HG03565 (cell line): ENCODE results near the gene CD1B.
"Not testable (repeated sequence)": the region's sequence is repeated elsewhere in the genome, so short reads cannot be mapped to it uniquely, and the experiment has no call there.

Experiments used
- ATAC-seq: cut with Tn5 transposase; IDR thresholded peaks from one replicate; pipeline ENCODE4 v1.9.1; 2021; ENCODE audit warnings: mild to moderate bottlenecking, moderate library complexity; ENCODE audit not compliant: unreplicated experiment

CD1B gene

GRCh38 chr1:158331481-158332150 is at the start of gene CD1B:
TSS of gene CD1B (minus strand) at chr1:158331531. CDS start at chr1:158331423, 108 bp downstream.
- no peak for ATAC-seq

GRCh38 chr1:158374860-158375259 is 43.5 kb upstream of the CD1B start:
- ATAC-seq, result no peak

GRCh38 chr1:158374101-158374500 is 42.8 kb upstream of the CD1B start:
- not testable (repeated sequence) for ATAC-seq

- ATAC-seq, result peak; percentile 96
Observed at GRCh38 chr1:158371188-158371953, 40.0 kb upstream of the CD1B start.

GRCh38 chr1:158366783-158367182 is 35.5 kb upstream of the CD1B start:
- no peak for ATAC-seq

- peak; percentile 48 for ATAC-seq
Observed at GRCh38 chr1:158362941-158363340, 31.6 kb upstream of the CD1B start.

- no peak for ATAC-seq
Observed at GRCh38 chr1:158362482-158362881, 31.2 kb upstream of the CD1B start.

- ATAC-seq, result no peak
Observed at GRCh38 chr1:158357441-158357840, 26.1 kb upstream of the CD1B start.

- no peak for ATAC-seq
Observed at GRCh38 chr1:158356616-158357015, 25.3 kb upstream of the CD1B start.

- no peak for ATAC-seq
Observed at GRCh38 chr1:158355773-158356285, 24.5 kb upstream of the CD1B start.

- ATAC-seq, result no peak
Observed at GRCh38 chr1:158354255-158354654, 22.9 kb upstream of the CD1B start.

- no peak for ATAC-seq
Observed at GRCh38 chr1:158353303-158354075, 22.2 kb upstream of the CD1B start, which contains the start of gene CD1E. TSS of gene CD1E (plus strand) at chr1:158353894. CDS start at chr1:158353989, 95 bp downstream.

GRCh38 chr1:158348946-158349345 is 17.6 kb upstream of the CD1B start:
- ATAC-seq, result not testable (repeated sequence)

- not testable (repeated sequence) for ATAC-seq
Observed at GRCh38 chr1:158336413-158336812, 5.1 kb upstream of the CD1B start.

GRCh38 chr1:158335213-158335532 is 3.8 kb upstream of the CD1B start:
- no peak for ATAC-seq

- no peak for ATAC-seq
Observed at GRCh38 chr1:158334526-158335212, 3.3 kb upstream of the CD1B start.

- no peak for ATAC-seq
Observed at GRCh38 chr1:158333405-158334155, 2.2 kb upstream of the CD1B start.

GRCh38 chr1:158331106-158331425 is 265 bp downstream of the CD1B start:
- ATAC-seq, result no peak

GRCh38 chr1:158330391-158331105 is 783 bp downstream of the CD1B start:
- ATAC-seq, result no peak

GRCh38 chr1:158329733-158330132 is 1.6 kb downstream of the CD1B start:
- no peak for ATAC-seq
